ENCODE measurements around the gene UTP20.

DNA sequence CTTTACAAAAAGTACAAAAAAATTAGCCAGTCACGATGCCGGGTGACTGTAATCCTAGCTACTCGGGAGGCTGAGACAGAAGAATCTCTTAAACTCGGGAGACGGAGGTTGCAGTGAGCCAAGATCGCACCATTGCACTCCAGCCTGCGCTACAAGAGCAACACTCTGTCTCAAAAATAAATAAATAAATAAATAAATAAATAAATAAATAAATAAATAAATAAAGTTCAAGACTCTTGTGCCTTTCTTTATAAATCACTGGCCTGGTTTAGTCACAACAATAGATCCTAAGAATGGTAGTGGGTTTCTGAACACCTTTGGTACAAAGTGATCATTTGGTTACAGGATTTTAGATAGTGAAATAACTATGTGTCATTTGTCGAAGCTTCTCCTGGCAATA is 81.5 kb downstream of the UTP20 start:
- TF ChIP-seq ZNF830 (tag by site-specific recombination; IDR thresholded peaks at IDR 0.05; ENCODE audit: low read depth) (no peak), ZNF76 (tag by site-specific recombination; IDR thresholded peaks at IDR 0.05; ENCODE audit: borderline replicate concordance, low read depth) (no peak), ZBTB7A (tag by site-specific recombination; IDR thresholded peaks at IDR 0.05; ENCODE audit: low read depth) (no peak), PRDM1 (tag by site-specific recombination; IDR thresholded peaks at IDR 0.05) (no peak), MEIS1 (CRISPR knock-in tag; IDR thresholded peaks at IDR 0.05; ENCODE audit: borderline replicate concordance) (no peak), ZNF341 (tag by site-specific recombination; IDR thresholded peaks at IDR 0.05; ENCODE audit: low read depth) (no peak), ZBTB20 (tag by site-specific recombination; IDR thresholded peaks at IDR 0.05) (no peak), RBAK (tag by site-specific recombination; IDR thresholded peaks at IDR 0.05) (no peak), ZNF239 (tag by site-specific recombination; IDR thresholded peaks at IDR 0.05) (no peak)
- TF ChIP-seq, protein P1, sequence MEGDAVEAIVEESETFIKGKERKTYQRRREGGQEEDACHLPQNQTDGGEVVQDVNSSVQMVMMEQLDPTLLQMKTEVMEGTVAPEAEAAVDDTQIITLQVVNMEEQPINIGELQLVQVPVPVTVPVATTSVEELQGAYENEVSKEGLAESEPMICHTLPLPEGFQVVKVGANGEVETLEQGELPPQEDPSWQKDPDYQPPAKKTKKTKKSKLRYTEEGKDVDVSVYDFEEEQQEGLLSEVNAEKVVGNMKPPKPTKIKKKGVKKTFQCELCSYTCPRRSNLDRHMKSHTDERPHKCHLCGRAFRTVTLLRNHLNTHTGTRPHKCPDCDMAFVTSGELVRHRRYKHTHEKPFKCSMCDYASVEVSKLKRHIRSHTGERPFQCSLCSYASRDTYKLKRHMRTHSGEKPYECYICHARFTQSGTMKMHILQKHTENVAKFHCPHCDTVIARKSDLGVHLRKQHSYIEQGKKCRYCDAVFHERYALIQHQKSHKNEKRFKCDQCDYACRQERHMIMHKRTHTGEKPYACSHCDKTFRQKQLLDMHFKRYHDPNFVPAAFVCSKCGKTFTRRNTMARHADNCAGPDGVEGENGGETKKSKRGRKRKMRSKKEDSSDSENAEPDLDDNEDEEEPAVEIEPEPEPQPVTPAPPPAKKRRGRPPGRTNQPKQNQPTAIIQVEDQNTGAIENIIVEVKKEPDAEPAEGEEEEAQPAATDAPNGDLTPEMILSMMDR (tag by site-specific recombination; IDR thresholded peaks at IDR 0.05): no peak
- TF ChIP-seq, protein P2, sequence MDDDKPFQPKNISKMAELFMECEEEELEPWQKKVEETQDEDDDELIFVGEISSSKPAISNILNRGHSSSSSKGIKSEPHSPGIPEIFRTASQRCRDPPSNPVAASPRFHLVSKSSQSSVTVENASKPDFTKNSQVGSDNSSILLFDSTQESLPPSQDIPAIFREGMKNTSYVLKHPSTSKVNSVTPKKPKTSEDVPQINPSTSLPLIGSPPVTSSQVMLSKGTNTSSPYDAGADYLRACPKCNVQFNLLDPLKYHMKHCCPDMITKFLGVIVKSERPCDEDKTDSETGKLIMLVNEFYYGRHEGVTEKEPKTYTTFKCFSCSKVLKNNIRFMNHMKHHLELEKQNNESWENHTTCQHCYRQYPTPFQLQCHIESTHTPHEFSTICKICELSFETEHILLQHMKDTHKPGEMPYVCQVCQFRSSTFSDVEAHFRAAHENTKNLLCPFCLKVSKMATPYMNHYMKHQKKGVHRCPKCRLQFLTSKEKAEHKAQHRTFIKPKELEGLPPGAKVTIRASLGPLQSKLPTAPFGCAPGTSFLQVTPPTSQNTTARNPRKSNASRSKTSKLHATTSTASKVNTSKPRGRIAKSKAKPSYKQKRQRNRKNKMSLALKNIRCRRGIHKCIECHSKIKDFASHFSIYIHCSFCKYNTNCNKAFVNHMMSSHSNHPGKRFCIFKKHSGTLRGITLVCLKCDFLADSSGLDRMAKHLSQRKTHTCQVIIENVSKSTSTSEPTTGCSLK (tag by site-specific recombination; IDR thresholded peaks at IDR 0.05): no peak
- TF ChIP-seq, protein P3, sequence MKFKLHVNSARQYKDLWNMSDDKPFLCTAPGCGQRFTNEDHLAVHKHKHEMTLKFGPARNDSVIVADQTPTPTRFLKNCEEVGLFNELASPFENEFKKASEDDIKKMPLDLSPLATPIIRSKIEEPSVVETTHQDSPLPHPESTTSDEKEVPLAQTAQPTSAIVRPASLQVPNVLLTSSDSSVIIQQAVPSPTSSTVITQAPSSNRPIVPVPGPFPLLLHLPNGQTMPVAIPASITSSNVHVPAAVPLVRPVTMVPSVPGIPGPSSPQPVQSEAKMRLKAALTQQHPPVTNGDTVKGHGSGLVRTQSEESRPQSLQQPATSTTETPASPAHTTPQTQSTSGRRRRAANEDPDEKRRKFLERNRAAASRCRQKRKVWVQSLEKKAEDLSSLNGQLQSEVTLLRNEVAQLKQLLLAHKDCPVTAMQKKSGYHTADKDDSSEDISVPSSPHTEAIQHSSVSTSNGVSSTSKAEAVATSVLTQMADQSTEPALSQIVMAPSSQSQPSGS (tag by site-specific recombination; IDR thresholded peaks at IDR 0.05; ENCODE audit: low read depth): no peak
- TF ChIP-seq, protein P4, sequence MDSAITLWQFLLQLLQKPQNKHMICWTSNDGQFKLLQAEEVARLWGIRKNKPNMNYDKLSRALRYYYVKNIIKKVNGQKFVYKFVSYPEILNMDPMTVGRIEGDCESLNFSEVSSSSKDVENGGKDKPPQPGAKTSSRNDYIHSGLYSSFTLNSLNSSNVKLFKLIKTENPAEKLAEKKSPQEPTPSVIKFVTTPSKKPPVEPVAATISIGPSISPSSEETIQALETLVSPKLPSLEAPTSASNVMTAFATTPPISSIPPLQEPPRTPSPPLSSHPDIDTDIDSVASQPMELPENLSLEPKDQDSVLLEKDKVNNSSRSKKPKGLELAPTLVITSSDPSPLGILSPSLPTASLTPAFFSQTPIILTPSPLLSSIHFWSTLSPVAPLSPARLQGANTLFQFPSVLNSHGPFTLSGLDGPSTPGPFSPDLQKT (IDR thresholded peaks at IDR 0.05; ENCODE audit: borderline replicate concordance, low read depth, low read length): no peak
- TF ChIP-seq, protein P5, sequence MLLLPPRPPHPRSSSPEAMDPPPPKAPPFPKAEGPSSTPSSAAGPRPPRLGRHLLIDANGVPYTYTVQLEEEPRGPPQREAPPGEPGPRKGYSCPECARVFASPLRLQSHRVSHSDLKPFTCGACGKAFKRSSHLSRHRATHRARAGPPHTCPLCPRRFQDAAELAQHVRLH (tag by site-specific recombination; IDR thresholded peaks at IDR 0.05): no peak

All from HEK293 (cell line).